HCT116 (cell line): Measurements from ENCODE around the gene STYXL1. TPM values are rescaled to one million over a fixed set of nuclear protein-coding genes. Genes with fewer than 3 reads are reported as not detected.

ENCODE experiments used
- ATAC-seq: fragments of 200-7000 bp; cut with Tn5 transposase; 2 replicates; pipeline ENCODE4 v1.9.1; 2020; ENCODE audit warnings: mild to moderate bottlenecking, moderate library complexity
- BruUV-seq: library from RNA; stranded (reverse); fragments of 400-500 nt; replicated peaks from 2 replicates; lab custom pipeline; 2021; lab: Mats Ljungman, UMichigan
- CTCF ChIA-PET: fragments of 300-600 bp; sonication (Branson Sonifier 250); formaldehyde crosslinking; loops from one replicate; lab custom pipeline; 2021; ENCODE audit warnings: antibody characterized with exemption; lab: Charles Lee
- POLR2A ChIA-PET: fragments of 300-600, 350-600 bp; sonication (Branson Sonifier 250); formaldehyde crosslinking; loops from one replicate; lab custom pipeline; 2021; ENCODE audit warnings: antibody characterized with exemption; lab: Charles Lee
- RAD21 ChIA-PET, 2 experiments: fragments of 300-600 bp; sonication (Branson Sonifier 250); formaldehyde crosslinking; loops; one replicate each; lab custom pipeline; 2023; ENCODE audit warnings: low total read pairs in 2 of 2; ENCODE audit not compliant: uncharacterized antibody in 2 of 2, unreplicated experiment in 2 of 2, low non-redundant PET in 1 of 2; lab: Charles Lee
- DNase-seq: peaks from one replicate; pipeline ENCODE4 v3.0.0-alpha.2; 2010; ENCODE audit warnings: low read depth, low spot score
- H2AFZ ChIP-seq: fragments of 200-600 bp; shearing (Covaris generic), sonication (generic); 2 replicates; pipeline ENCODE4 v1.6.1; 2017; ENCODE audit warnings: low read depth, mixed run types, mixed read lengths, antibody characterized with exemption, low read length; ENCODE audit not compliant: poor library complexity, severe bottlenecking
- H3K27ac ChIP-seq: 2 replicates; pipeline ENCODE4 v1.5.1; 2012; ENCODE audit warnings: low read depth, low read length
- H3K27me3 ChIP-seq: fragments of 200-600 bp; sonication (generic); 2 replicates; pipeline ENCODE4 v1.6.1; 2016; ENCODE audit warnings: mixed run types, low read length, mixed read lengths; ENCODE audit not compliant: insufficient read depth
- H3K36me3 ChIP-seq, 2 experiments: fragments of 200-500 bp in 1 of 2; fragments of 200-600 bp in 1 of 2; sonication (Bioruptor generic) in 1 of 2; sonication (generic) in 1 of 2; 2 replicates each; pipeline versions ENCODE4 v1.5.1 to v1.6.1; 2014 to 2016; ENCODE audit warnings: low read length in 2 of 2, inconsistent platforms in 1 of 2, mixed read lengths in 1 of 2, mixed run types in 1 of 2; ENCODE audit not compliant: insufficient read depth in 2 of 2, control insufficient read depth in 1 of 2
- H3K4me1 ChIP-seq, 2 experiments: fragments of 200-600 bp in 1 of 2; sonication (generic) in 1 of 2; 2 replicates each; pipeline versions ENCODE4 v1.5.1 to v1.6.1; 2012 to 2017; ENCODE audit warnings: low read length in 2 of 2, inconsistent platforms in 1 of 2, mild to moderate bottlenecking in 1 of 2, mixed read lengths in 1 of 2, mixed run types in 1 of 2, moderate library complexity in 1 of 2; ENCODE audit not compliant: insufficient read depth in 2 of 2, control insufficient read depth in 1 of 2
- H3K4me2 ChIP-seq: fragments of 200-600 bp; sonication (generic); 2 replicates; pipeline ENCODE4 v1.6.1; 2017; ENCODE audit warnings: mixed run types, low read length, mixed read lengths
- H3K4me3 ChIP-seq, 2 experiments: fragments of 200-600 bp in 1 of 2; sonication (generic) in 1 of 2; replicated peaks in 1 of 2; 2 replicates each; pipeline ENCODE4 v1.5.1; 2011 to 2016; ENCODE audit warnings: low read length in 2 of 2, control low read depth in 1 of 2, low read depth in 1 of 2, mild to moderate bottlenecking in 1 of 2, mixed read lengths in 1 of 2, mixed run types in 1 of 2
- H3K79me2 ChIP-seq: fragments of 200-600 bp; sonication (generic); 2 replicates; pipeline ENCODE4 v1.6.1; 2017; ENCODE audit warnings: mild to moderate bottlenecking, mixed run types, low read length, moderate library complexity, mixed read lengths; ENCODE audit not compliant: insufficient read depth
- H3K9ac ChIP-seq: fragments of 200-600 bp; sonication (generic); 2 replicates; pipeline ENCODE4 v1.6.1; 2016; ENCODE audit warnings: low read length, mixed read lengths
- H3K9me2 ChIP-seq: fragments of 200-600 bp; sonication (generic), shearing (Covaris generic); 2 replicates; pipeline ENCODE4 v1.6.1; 2017; ENCODE audit warnings: mixed run types, mild to moderate bottlenecking, moderate library complexity; ENCODE audit not compliant: insufficient read depth
- H3K9me3 ChIP-seq, 2 experiments: fragments of 200-500 bp in 1 of 2; fragments of 200-600 bp in 1 of 2; sonication (Bioruptor generic) in 1 of 2; sonication (generic) in 1 of 2; 2 replicates each; pipeline ENCODE4 v1.6.1; 2014 to 2017; ENCODE audit warnings: low read length in 2 of 2, mixed read lengths in 2 of 2, inconsistent platforms in 1 of 2, low read depth in 1 of 2, mild to moderate bottlenecking in 1 of 2, mixed run types in 1 of 2, moderate library complexity in 1 of 2; ENCODE audit not compliant: control insufficient read depth in 1 of 2, insufficient read depth in 1 of 2
- H4K20me1 ChIP-seq: fragments of 200-600 bp; sonication (generic), shearing (Covaris generic); 2 replicates; pipeline ENCODE4 v1.6.1; 2017; ENCODE audit warnings: mixed run types, mild to moderate bottlenecking, moderate library complexity; ENCODE audit not compliant: insufficient read depth
- EZH2phosphoT487 ChIP-seq: fragments of 200-600 bp; IDR thresholded peaks from 2 replicates; pipeline ENCODE4 v1.6.1; 2018; ENCODE audit warnings: antibody characterized with exemption, borderline replicate concordance
- RAD21 ChIP-seq: IDR thresholded peaks from 2 replicates; pipeline ENCODE4 v1.6.1; 2012; ENCODE audit warnings: low read depth, mild to moderate bottlenecking
- SP1 ChIP-seq: IDR thresholded peaks from 2 replicates; pipeline ENCODE4 v1.6.1; 2012; ENCODE audit warnings: low read depth
- SRF ChIP-seq: IDR thresholded peaks from 2 replicates; pipeline ENCODE4 v1.6.1; 2012; ENCODE audit warnings: low read depth
- ZBTB33 ChIP-seq: IDR thresholded peaks from 2 replicates; pipeline ENCODE4 v1.6.1; 2011; ENCODE audit warnings: mild to moderate bottlenecking, low read length, moderate library complexity; ENCODE audit not compliant: insufficient replicate concordance; ENCODE audit errors: extremely low read depth
- ZFX ChIP-seq: fragments of 450-650 bp; IDR thresholded peaks from 2 replicates; pipeline ENCODE4 v1.6.1; 2017
- intact Hi-C: fragments of 100-400 bp; cut with micrococcal nuclease; formaldehyde crosslinking; loops from 2 replicates; pipeline ENCODE4 v1.10.0; 2022
- total RNA-seq: library from RNA; stranded (reverse); gene quantifications from one replicate; pipeline ENCODE4 v1.2.1, GENCODE V29; 2021; ENCODE audit not compliant: unreplicated experiment
- TF ChIP-seq, protein P1 (sequence below): IDR thresholded peaks from 2 replicates; pipeline ENCODE4 v1.6.1; 2012; ENCODE audit warnings: low read depth

STYXL1 gene
- total RNA-seq, 1 experiment from 2014 or later: 32.5 TPM

DNA sequence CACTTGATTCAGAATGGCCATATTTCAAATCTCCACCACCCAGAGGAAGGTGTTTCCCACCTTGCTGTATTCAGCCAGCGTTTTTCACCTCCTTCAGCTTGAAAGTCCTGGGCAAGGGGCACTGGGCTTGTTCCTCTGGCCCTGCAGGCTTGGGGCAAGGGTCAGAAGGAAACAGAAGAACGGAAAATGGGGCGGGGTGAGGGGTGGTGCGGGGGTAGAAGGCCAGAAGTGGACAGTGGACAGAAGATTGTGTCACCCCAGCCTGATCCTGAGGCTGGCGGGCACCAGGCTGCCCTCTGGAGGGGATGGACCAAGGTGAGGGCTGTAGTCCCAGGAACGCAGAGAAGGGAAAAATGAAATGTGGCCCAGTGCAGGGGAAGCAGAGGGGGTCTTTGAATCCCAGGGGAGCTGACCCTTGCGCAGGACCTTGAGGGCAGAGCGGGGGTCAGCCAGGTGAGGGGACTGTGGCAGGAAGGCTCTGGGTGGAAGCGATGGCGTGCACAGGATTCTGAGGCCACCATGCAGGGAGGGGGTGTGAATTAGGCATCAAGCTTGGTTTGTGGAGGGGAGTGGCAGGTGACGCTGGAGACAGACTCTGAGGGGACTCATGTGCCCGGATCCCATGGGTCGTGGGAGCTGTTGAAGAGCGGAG, 76.4 kb downstream of the STYXL1 start (continued):
- TF ChIP-seq ZFX: no peak

DNA sequence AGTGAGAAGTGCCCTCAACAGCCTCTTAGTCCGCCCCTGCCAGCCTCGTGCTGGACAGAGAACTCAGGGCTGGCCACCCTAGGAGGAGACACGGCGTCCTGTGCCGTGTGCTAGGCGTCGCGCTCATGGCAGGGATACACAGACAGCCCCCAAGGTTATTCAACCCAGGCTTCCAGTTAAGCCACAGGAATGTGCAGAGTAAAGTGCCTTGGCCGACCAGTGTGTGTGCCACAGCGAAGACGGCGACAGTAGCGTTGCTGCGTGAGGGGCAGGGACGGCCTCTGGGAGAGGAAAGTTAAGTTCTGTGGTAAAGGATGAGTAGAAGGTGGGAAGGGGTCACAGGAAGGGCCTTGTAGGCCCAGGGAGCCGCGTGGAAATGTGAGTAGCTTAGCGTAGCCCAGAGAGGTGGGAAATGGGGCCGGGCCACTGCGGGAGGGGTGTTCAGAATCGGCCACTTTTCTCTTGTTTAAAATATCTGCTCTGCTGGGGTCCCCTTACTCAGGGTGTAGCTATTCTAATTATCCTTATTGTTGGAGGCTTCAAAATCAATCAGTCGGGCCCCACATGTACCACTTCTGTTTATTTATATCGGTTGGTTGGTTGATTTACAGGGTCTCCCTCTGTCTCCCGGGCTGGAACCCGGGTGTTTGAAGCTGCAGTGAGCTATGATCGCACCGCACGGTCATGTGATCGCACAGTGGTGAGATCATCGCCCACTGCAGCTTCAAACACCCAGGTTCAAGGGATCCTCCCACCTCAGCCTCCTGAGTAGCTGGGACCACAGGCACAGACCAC, 77.9 kb downstream of the STYXL1 start:
- no peak overlapping the region for H2AFZ ChIP-seq
- RAD21 ChIA-PET: no interaction called here
- H4K20me1 ChIP-seq: no peaks in the 10 kb centered on the region
- POLR2A ChIA-PET: no interaction called here
- no peak overlapping the region for H3K4me2 ChIP-seq
- no peak for DNase-seq
- H3K27ac ChIP-seq: no peak overlapping the region
- no peak for TF ChIP-seq ZBTB33
- TF ChIP-seq EZH2phosphoT487: no peak
- TF ChIP-seq, protein P1, sequence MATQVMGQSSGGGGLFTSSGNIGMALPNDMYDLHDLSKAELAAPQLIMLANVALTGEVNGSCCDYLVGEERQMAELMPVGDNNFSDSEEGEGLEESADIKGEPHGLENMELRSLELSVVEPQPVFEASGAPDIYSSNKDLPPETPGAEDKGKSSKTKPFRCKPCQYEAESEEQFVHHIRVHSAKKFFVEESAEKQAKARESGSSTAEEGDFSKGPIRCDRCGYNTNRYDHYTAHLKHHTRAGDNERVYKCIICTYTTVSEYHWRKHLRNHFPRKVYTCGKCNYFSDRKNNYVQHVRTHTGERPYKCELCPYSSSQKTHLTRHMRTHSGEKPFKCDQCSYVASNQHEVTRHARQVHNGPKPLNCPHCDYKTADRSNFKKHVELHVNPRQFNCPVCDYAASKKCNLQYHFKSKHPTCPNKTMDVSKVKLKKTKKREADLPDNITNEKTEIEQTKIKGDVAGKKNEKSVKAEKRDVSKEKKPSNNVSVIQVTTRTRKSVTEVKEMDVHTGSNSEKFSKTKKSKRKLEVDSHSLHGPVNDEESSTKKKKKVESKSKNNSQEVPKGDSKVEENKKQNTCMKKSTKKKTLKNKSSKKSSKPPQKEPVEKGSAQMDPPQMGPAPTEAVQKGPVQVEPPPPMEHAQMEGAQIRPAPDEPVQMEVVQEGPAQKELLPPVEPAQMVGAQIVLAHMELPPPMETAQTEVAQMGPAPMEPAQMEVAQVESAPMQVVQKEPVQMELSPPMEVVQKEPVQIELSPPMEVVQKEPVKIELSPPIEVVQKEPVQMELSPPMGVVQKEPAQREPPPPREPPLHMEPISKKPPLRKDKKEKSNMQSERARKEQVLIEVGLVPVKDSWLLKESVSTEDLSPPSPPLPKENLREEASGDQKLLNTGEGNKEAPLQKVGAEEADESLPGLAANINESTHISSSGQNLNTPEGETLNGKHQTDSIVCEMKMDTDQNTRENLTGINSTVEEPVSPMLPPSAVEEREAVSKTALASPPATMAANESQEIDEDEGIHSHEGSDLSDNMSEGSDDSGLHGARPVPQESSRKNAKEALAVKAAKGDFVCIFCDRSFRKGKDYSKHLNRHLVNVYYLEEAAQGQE: no peak
- no peak for TF ChIP-seq RAD21
- no peak for TF ChIP-seq SRF
- TF ChIP-seq ZFX: no peak
- no peak for TF ChIP-seq SP1
- no peak for ATAC-seq
- no peaks in the 10 kb centered on the region for H3K79me2 ChIP-seq
- no peaks in the 10 kb centered on the region for H3K9me3 ChIP-seq
- H3K4me1 ChIP-seq: no peaks in the 10 kb centered on the region
- no peaks in the 10 kb centered on the region for H3K9me2 ChIP-seq
- H3K27me3 ChIP-seq: no peaks in the 10 kb centered on the region
- H3K9ac ChIP-seq: no peak overlapping the region
- CTCF ChIA-PET: no interaction called here
- peaks cover 4 to 6% of the 10 kb centered on the region in 2 experiments; a peak in 2 of 4 replicates for H3K36me3 ChIP-seq
- no TSS peak for BruUV-seq
- H3K4me3 ChIP-seq: no peak overlapping the region
- intact Hi-C loops: no loop called here
